ENCODE data around the gene USHBP1. TPM values are rescaled to one million over a fixed set of nuclear protein-coding genes. Genes with fewer than 3 reads are reported as not detected.
A peak's percentile ranks its signal among the peaks of the same experiment; 100 is the strongest.

Gene USHBP1
- total RNA-seq, 1 donor from 2014 or later: 54.2 TPM

GRCh38 chr19:17305517-17306284 lies 41.2 kb upstream of the USHBP1 start, which contains the start of gene MRPL34:
Gene MRPL34, plus strand, starts transcription at chr19:17305872. Its CDS starts 21 bp downstream, at chr19:17305893.
- H3K27me3 Mint-ChIP-seq (ENCODE audit: unreplicated experiment): peaks cover 6% of the 10 kb centered on the region
- peaks cover 18% of the 10 kb centered on the region for H3K4me1 Mint-ChIP-seq (ENCODE audit: unreplicated experiment)
- peak within 1 kb of the TSS; percentile 91 for H3K27ac Mint-ChIP-seq (ENCODE audit: unreplicated experiment)
- H3K4me3 Mint-ChIP-seq (ENCODE audit: unreplicated experiment): peak within 1 kb of the TSS; percentile 93
- peaks cover 6% of the 10 kb centered on the region for H3K36me3 Mint-ChIP-seq (ENCODE audit: low read depth, unreplicated experiment)
- peak; percentile 63 for TF ChIP-seq CTCF (IDR thresholded peaks at IDR 0.05; ENCODE audit: unreplicated experiment)
- no peaks in the 10 kb centered on the region for H3K9me3 Mint-ChIP-seq (ENCODE audit: unreplicated experiment)
- peak; percentile 94 for DNase-seq (ENCODE audit: low spot score)

GRCh38 chr19:17305216-17305516 lies 40.6 kb upstream of the USHBP1 start:
- H3K27me3 Mint-ChIP-seq (ENCODE audit: unreplicated experiment): peaks cover 3% of the 10 kb centered on the region
- peak overlapping the region; percentile 93 for H3K4me3 Mint-ChIP-seq (ENCODE audit: unreplicated experiment)
- no peak for DNase-seq (ENCODE audit: low spot score)
- no peak for TF ChIP-seq CTCF (IDR thresholded peaks at IDR 0.05; ENCODE audit: unreplicated experiment)
- H3K9me3 Mint-ChIP-seq (ENCODE audit: unreplicated experiment): no peaks in the 10 kb centered on the region
- peak overlapping the region; percentile 91 for H3K27ac Mint-ChIP-seq (ENCODE audit: unreplicated experiment)
- peaks cover 17% of the 10 kb centered on the region for H3K4me1 Mint-ChIP-seq (ENCODE audit: unreplicated experiment)
- H3K36me3 Mint-ChIP-seq (ENCODE audit: low read depth, unreplicated experiment): peaks cover 6% of the 10 kb centered on the region

- peaks cover 17% of the 10 kb centered on the region for H3K4me1 Mint-ChIP-seq (ENCODE audit: unreplicated experiment)
- H3K4me3 Mint-ChIP-seq (ENCODE audit: unreplicated experiment): peak overlapping the region; percentile 80
- H3K27me3 Mint-ChIP-seq (ENCODE audit: unreplicated experiment): peaks cover 3% of the 10 kb centered on the region
- no peak for TF ChIP-seq CTCF (IDR thresholded peaks at IDR 0.05; ENCODE audit: unreplicated experiment)
- DNase-seq (ENCODE audit: low spot score): no peak
- H3K9me3 Mint-ChIP-seq (ENCODE audit: unreplicated experiment): no peaks in the 10 kb centered on the region
- H3K27ac Mint-ChIP-seq (ENCODE audit: unreplicated experiment): peak overlapping the region; percentile 91
- peaks cover 6% of the 10 kb centered on the region for H3K36me3 Mint-ChIP-seq (ENCODE audit: low read depth, unreplicated experiment)
Measured at GRCh38 chr19:17304386-17305215, 40.1 kb upstream of the USHBP1 start.

GRCh38 chr19:17303940-17304267 lies 39.4 kb upstream of the USHBP1 start:
- no peak for TF ChIP-seq CTCF (IDR thresholded peaks at IDR 0.05; ENCODE audit: unreplicated experiment)
- H3K4me3 Mint-ChIP-seq (ENCODE audit: unreplicated experiment): peak overlapping the region; percentile 79
- no peak overlapping the region for H3K27ac Mint-ChIP-seq (ENCODE audit: unreplicated experiment)
- peaks cover 3% of the 10 kb centered on the region for H3K27me3 Mint-ChIP-seq (ENCODE audit: unreplicated experiment)
- no peak for DNase-seq (ENCODE audit: low spot score)
- peaks cover 6% of the 10 kb centered on the region for H3K36me3 Mint-ChIP-seq (ENCODE audit: low read depth, unreplicated experiment)
- H3K9me3 Mint-ChIP-seq (ENCODE audit: unreplicated experiment): no peaks in the 10 kb centered on the region
- H3K4me1 Mint-ChIP-seq (ENCODE audit: unreplicated experiment): peaks cover 17% of the 10 kb centered on the region

Measured in endothelial cell (in vitro differentiated cells).